ENCODE data around the gene DIP2C.

Gene DIP2C

DNA sequence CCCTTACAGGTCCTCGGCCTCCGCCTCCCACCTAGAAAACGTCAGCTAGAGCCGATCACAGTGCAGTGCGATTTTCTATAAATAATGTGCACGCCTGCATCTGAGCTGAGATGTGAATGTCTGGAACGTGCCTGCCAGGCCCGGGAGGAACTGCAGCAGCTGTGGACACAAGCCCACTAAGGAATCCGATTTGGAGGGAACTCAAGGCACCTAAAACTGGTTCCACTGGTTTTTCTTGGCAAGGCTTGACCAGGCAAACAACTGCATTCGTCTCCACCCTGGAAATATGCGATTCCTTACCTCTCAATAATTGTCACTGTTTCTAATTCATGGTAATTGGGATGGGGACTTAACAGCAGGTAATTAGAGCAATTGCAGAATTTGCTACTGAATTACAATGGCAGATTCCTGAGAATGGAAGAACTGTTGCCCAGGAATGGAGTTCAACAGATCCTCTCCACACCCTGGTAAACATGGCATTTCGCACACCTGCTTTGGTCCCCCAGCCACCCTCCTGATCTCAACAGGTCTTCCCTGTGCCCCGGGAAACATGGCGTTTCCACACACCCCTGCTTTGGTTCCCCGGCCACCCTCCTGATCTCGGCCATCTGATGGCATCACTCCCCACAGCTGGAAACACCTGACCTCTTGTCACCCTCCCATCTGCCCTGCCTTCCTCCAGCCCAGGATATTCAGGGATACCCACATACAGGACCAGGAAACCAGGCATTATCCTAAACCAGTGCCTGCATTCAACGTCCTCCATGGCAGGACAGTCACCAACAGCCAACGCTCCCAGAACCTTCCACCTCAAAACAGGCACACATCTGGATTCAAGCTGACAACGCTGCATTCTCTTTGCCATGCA lies 76.0 kb downstream of the DIP2C start:
- DNase-seq (ENCODE audit: low read depth in 2 of 2) = no peak

DNA sequence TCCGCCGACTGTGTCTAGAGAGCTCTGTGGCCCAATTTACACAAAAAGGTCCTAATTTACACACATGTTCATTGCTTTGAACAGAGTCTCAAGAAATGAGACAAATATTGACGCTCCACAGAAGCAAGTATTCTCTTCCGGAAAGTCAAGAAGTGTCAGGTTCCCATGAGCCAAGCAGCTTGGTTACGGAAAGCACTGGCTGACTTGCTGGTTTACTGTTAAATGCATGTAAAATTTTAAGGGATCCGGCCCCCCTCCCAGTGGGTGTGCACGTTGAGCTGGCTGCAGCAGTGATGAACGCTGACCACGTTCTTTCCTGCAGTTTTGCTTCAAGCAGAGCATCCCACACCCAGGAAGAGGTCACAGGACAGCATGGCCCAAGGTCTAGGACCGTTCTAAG lies 76.8 kb downstream of the DIP2C start:
- no peak for DNase-seq (ENCODE audit: low read depth in 2 of 2)

DNA sequence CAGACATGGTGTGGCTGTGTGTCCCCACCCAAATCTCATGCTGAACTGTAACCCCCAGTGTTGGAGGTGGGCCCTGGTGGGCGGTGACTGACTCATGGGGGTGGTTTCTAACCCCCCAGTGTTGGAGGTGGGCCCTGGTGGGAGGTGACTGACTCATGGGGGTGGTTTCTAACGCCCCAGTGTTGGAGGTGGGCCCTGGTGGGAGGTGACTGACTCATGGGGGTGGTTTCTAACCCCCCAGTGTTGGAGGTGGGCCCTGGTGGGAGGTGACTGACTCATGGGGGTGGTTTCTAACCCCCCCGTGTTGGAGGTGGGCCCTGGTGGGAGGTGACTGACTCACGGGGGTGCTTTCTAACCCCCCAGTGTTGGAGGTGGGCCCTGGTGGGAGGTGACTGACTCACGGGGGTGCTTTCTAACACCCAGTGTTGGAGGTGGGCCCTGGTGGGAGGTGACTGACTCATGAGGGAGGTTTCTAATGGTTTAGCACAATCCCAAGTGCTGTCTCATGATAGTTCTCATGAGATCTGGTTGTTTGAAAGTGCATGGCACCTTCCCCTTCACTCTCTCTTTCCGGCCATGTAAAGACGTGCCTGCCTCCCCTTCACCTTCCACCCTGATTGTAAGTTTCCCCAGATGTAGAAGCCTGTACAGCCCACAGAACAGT lies 78.7 kb downstream of the DIP2C start:
- peak; percentile 13 to 18 for DNase-seq (ENCODE audit: low read depth in 2 of 2)

DNA sequence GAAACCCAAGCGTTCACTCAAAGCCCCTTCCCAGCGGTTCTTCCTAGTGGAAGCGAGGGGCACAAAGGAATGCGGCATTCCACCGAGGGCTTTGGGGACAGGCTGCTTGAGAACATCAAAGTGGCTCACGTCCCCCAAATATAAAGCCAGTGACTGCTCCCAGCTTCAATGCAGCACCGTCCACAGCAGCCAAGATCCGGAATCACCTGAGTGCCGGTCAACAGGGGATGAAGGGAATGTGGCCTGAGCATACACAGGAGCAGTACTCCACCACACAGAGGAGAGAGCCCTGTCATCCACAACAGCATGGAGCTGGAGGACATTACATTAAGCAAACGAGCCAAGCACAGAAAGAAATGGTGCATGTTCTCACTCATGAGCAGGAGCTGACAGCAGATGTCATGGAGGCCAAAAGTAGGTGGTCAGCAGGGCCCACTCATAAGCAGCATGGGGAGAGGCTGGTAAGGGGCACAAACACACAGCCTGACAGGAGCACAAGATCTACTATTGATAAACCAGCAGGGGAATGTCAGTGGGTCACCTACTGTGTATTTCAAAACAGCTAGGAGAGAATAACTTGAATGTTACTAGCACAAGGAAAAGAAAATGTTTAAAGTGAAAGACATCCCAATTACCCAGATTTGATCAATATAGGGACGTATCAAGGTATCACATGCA lies 79.5 kb downstream of the DIP2C start:
- DNase-seq (ENCODE audit: low read depth in 2 of 2) = no peak

DNA sequence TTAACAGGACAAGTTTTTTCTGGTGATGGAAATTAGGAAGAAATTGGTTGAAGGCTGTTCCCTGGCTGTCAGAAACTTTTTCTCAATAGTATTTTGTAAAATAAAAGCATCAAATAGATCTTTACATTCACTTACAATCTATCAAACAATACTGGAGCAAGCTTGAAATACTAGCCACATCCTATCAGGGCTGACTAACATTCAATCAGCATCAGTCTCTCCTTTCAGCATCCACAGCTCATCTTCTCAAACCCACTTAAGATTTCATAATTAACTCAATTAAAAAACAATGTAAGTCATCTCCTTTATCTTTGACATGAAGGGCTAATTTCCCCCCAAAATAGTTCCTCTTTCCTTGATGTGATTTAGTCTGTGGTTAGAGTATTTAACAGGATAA lies 80.2 kb downstream of the DIP2C start:
- no peak for DNase-seq (ENCODE audit: low read depth in 2 of 2)

DNA sequence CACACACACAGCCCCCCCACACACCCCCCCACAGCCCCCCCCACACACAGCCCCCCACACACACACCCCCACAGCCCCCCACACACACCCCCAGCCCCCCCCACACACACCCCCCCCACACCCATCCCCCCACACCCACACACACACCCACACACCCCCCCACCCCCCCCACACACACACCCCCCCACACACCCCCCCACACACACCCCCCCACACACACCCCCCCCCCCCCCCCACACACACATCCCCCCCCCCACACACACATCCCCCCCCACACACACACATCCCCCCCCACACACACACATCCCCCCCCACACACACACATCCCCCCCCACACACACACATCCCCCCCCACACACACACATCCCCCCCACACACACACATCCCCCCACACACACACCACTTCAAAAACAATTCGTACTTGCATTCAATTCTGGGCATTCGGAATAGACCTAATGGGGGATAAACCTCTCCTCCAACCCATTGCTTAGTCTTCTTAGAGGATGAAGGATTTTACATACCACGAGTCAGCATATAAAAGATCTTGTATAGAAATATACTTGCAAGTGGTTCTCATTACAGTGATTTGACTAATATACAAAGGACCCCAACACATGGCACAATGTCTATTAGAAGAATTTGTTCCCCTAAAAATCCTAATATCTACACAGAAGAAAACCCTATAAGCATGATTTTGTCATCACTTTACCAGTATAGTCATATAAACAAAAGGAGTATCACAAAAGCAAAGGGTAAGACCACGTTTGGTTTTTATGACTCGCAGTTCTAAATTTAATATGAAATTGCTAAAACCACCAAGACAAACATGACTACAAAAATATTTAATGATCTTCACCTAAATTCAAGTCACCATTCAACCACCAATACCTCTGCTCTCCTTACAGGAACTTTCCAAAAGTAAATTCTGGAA lies 80.9 kb downstream of the DIP2C start:
- no peak for DNase-seq (ENCODE audit: low read depth in 2 of 2)

DNA sequence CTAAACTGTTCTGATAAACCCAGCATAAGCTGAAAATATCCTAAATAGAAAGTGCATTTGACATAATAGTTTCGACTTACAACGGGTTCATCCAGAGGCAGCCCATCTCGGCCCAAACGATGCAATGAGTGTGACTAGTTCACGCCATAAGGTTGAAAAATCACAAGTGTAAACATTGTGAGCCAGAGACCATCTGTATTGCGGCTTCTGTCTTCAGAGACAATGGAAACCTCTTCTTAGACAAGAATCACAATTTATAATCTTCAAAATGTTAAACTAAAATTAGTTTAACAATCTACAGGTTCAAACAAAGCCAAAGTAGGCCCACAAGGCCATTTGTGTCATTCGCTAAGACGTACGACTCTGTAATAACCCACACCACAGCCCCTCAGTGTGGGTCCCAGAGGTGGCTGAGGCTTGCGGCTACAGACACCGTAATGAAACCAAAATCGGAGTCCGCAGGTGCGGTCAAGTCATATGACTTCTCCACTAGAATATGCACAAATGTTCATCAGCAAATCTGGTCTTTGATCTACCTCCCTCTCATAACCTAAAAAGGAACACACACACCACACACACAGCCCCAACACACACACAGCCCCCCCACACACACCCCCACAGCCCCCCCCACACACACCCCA lies 81.8 kb downstream of the DIP2C start:
- no peak for DNase-seq (ENCODE audit: low read depth in 2 of 2)

DNA sequence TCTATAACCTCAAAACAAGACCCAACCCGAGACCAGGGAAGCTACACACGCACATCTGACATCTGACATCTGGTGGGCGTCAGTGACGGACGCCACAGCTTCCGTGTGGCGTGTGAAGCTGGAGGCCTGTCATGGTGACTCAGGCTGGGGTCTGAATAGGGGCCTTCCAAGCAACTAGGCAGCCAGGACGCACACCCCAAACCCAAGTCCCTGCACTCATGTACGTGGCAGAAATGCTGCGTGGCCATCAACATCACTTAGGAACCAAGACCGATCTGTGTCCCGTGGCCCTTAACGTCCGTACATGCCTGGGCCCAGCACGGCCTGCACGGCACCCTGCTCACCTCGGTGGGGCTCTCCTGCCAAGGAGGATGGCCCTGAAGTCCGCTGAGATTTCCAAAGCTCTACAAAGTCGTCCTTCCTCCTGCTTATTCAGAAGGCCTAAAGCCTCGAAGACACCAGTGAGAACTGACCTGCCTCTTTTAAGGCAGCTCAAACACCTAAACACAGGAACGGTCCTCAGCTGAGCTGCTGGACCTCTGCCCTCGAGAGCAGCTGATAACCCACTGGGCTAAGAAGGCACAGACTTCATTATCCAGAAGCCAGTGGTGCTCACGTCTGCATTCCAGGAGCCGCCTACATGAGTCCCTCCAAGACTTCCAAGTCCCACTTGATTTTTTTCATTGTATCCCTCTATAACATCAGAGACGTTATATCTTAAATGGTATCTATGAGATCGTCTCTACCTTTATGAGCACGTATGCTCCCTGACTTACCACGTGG lies 82.5 kb downstream of the DIP2C start:
- DNase-seq (ENCODE audit: low read depth in 2 of 2) = no peak

DNA sequence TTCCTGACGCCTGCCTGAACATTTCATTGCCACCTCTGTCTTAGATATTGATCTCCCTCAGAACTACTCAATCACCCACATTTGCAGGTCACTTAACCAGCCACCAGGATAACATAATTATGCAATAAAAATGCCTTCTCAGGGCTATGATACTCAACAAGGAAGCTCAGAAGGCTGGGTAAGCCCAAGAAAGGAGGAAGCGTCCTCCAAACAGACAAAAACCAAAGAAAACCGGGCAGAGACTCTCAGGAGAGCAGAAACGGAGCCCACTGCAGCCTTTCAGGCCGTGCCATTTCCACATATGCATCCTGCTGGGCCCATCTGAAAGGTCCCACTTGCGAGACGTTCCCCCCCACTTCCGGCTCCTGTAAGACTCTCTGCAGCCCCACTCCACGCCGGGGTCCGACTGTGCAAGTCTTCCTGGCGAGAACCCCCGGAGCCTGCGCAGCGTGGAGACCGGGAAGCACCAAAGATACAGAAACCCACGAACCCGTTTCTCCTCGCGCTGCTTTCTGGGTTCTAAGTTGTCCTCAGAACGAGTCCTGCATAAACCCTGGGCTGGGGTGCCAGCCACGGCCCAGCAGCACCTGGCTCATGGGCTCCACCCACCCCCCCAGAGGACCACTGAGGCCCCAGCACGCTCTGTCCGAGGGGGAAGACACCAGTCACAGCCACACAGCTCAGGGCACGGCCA lies 83.7 kb downstream of the DIP2C start:
- no peak for DNase-seq (ENCODE audit: low read depth in 2 of 2)

DNA sequence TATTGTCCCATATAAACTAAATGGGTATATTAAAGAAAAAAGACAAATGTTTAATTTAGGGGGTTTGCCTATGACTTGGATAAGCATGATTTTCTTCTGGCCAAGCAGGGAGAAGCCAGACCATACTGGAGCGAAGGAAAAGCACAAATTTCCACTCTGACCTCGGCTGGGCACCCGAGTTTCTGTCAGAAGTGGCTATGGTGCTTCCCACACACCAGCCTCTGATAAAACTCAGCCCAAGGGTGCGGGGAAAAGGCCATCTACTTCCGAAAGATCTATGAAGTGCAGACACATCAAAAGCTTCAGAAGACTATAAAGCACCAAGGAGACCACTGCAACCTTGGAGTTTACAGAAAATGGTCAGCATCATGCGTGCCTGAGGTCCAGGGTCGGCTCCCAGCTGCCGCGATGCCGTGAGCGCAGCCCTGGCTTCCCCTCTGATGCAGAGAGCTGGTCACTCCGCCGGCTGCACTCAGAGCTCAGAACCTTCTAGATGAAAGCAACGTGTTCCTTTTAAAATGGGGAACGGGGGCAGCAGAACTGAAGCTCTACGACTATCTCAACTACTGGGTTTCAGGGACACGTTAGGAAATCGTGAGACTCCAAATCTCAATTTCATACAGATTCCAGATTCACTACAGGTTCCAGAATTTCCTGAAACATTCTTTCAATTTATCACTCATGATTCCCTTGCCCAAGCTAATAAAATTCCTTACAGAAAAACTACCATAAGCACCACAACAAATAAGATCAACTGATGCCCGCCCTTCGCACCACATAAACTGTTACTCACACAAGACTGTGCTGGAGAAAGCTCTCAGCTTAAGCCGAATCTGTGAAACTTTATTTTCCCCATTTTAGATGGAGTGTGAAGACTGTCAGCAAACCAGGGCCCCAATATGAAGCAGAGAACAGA lies 84.5 kb downstream of the DIP2C start:
- no peak for DNase-seq (ENCODE audit: low read depth in 2 of 2)

DNA sequence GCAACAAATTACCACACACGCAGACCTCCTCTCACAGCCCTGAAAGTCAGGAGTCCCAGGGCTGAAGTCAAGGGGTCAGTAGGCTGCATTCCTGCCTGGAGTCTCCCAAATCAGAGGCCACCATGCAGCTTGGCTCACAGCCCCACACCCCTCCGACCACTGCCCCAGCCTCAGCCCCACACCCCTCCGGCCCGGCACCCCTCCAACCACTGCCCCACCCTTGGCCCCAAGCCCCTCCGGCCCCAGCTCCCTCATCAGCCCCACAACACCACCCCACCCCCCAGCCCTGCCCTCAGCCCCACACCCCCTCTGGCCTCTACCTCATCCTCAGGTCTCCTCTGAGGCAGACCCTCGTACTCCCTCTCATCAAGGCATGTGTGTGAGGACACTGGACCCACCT lies 85.7 kb downstream of the DIP2C start:
- DNase-seq (ENCODE audit: low read depth in 2 of 2) = no peak

DNA sequence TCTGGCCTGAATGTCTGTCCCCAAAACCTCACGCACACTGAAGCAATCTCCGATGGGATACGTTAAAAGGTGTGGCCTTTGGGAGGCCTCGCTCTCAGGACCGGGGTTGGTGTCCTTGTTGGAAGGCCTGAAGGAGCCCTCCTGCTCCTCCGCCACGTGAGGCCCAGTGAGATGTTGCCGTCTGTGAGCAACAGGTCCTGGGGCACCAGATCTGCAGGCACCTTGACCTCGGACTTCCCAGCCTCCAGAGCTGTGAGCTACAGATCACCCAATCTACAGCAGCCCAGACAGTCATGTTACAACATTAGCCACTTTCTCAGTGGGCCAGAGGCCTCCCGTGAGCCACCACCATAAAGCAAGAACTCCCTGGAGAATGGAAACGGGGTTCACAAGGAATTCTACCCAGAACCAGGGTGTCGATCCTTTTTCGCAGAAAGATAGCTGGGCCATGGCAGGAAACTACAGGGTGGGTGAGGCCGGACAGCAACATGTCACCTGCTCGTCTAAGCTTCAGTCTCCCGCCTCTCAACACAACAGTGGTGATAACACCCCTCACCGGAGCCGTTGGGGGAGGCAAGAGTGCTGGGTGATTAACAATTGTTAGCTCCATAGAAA lies 87.0 kb downstream of the DIP2C start:
- DNase-seq (ENCODE audit: low read depth in 2 of 2) = no peak

DNA sequence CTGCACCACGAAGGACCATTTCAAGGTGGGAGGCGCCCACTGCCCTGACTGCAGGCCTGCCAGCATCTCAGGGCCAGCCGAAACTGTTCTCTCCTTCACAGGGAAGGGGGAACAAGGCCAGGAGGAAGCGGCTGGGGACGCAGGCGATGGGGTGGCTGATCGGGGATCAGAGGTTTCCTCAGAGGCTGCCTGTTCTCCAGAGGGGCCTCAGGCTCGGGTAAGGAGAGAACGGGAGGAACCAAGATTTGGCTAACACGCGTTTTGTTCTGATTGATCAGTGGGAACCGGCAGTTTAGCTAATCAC lies 87.9 kb downstream of the DIP2C start:
- no peak for DNase-seq (ENCODE audit: low read depth in 2 of 2)

DNA sequence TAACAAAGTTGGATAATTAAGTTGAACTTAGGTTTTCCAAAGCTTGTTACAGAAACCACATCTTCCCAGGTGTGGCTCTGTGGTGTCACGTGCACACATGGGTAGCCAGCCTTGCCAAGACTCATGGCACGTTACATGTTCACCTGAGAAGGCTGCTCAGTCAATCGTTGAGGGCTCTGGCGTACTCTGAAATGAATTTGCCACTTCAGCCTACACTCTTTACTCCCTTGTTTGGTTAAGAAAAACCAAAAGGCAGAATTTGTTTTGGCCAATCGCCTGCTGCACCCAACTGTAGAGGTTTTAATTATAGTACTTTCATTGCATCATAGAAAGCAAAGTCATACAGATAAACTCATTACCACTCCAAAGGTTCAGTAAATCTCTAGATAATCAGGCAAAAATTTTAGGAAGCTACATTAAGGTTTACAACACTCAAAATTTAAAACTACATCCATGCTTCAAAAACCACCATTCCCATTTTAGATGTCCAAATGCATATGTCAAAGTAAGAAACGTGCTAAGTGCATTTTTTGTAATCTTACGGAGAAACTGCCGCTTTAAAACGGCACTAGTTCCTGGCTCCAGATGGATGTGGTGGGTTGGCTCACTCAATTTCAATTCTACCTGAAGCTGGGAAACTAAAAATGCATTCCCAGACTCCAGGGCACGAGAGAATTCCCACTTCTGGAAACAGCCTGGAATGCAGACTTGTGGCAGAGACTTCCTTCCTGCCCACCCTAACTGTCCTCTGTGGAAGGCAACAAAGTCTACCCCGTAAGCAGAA lies 88.4 kb downstream of the DIP2C start:
- no peak for DNase-seq (ENCODE audit: low read depth in 2 of 2)

DNA sequence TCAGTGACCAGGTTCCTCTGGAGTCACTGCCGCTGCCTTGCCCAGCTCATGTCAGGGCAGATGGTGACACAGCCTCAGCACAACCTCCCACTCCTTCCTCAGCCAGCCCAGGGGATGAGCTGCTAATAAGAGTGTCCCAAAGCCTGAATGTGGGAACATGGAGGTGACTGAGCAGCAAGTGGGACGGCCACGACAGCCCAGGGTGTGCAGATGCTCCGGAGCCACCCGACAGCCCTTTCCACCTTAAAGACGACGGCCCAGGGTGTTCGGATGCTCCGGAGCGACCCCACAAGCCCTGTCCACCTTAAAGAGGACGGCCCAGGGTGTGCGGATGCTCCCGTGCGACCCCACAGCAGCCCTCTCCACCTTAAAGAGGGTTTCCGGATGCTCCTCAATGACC lies 89.2 kb downstream of the DIP2C start:
- no peak for DNase-seq (ENCODE audit: low read depth in 2 of 2)

DNA sequence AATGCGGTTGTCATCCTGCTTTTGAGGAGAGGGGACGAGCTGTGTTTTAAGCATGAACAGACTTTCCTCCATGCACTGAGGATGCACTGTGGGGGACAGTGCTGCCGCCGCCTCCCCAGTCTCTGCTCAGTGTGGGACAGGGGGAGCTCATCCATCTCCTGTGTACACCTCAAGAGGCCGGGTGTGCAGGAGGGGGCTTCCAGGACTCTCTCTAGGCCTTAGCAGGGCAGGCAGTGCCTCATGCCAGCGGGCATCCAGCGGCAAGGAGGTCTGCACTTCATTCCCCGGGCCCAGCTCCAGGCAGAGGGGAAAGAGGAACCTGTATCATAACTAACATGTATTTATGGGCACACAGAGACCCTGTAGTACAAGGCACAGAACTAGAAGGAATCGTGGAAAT lies 89.7 kb downstream of the DIP2C start:
- no peak for DNase-seq (ENCODE audit: low read depth in 2 of 2)

DNA sequence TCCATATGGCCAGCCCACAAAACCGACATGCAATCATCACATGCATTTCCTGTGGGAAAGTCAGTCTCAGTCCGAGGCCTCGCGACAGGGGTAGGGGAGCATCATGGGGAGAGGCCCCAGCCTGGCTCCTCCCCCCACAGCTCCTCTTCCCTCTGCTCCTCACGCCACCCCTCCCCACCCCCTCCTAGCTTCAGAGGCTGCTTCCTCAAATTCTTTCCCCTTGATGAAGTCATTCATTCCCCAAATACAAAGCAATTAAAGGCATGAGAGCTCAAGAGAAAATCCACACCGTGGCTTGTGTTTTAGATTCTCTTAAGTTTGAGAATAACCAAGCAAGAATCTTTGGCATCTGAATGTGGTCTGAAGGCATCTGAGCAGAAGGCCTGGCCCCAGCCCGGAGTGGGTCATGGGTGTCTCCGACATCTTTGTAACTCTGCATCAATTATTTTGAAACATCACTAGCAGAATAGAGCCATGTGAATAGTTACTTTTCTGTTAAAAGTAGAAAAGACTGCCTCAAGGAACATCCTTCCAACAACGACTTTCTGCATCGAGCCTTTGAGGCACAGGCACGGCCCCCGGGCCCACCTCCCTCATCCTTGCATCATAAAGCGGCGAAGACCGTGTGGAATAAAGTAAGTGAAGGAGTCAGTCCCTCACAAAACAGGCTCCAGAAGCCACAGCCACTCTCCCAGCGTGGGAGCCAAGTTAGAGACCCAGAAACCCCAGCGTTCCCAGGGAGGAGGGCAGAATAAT lies 90.9 kb downstream of the DIP2C start:
- DNase-seq (ENCODE audit: low read depth in 2 of 2) = no peak

Data from stimulated activated CD4-positive, alpha-beta T cell treated with anti-CD3 and anti-CD28 coated beads, Interleukin-1b, Interleukin-23, amount 100 ng/mL, for 4 hours (primary cell).